Brain microvascular endothelial cell (primary cell): ENCODE measurements around the gene RALGAPA2.
A peak's percentile ranks its signal among the peaks of the same experiment; 100 is the strongest.

Source experiments
- DNase-seq: peaks from one replicate; pipeline ENCODE4 v3.0.0-alpha.2; 2020
- H3K27ac ChIP-seq: fragments of 250-450 bp; sonication (Bioruptor Pico); 2 replicates; pipeline ENCODE4 v1.5.1; 2020; ENCODE audit warnings: mild to moderate bottlenecking, moderate library complexity
- H3K27me3 ChIP-seq: fragments of 250-450 bp; sonication (Bioruptor Pico); replicated peaks from 2 replicates; pipeline ENCODE4 v1.5.1; 2020; ENCODE audit warnings: mild to moderate bottlenecking
- H3K36me3 ChIP-seq: fragments of 250-450 bp; sonication (Bioruptor Pico); replicated peaks from 2 replicates; pipeline ENCODE4 v1.5.1; 2020; ENCODE audit warnings: mild to moderate bottlenecking
- H3K4me3 ChIP-seq: 2 replicates; pipeline ENCODE4 v1.5.1; 2011; ENCODE audit warnings: low read depth, mild to moderate bottlenecking, control low read depth, low read length, moderate library complexity
- in situ Hi-C: cut with HindIII; loops from 2 replicates; pipeline ENCODE4 v1.10.0; 2017; ENCODE audit warnings: low sequenced_read_pairs, low pct_ligation_motif_present
- TF ChIP-seq, protein P1 (sequence below): IDR thresholded peaks from 2 replicates; pipeline ENCODE4 v1.5.1; 2011; ENCODE audit warnings: low read depth, mild to moderate bottlenecking, moderate library complexity, low read length, control low read depth, inconsistent platforms; ENCODE audit errors: missing control alignments

The RALGAPA2 gene

DNA sequence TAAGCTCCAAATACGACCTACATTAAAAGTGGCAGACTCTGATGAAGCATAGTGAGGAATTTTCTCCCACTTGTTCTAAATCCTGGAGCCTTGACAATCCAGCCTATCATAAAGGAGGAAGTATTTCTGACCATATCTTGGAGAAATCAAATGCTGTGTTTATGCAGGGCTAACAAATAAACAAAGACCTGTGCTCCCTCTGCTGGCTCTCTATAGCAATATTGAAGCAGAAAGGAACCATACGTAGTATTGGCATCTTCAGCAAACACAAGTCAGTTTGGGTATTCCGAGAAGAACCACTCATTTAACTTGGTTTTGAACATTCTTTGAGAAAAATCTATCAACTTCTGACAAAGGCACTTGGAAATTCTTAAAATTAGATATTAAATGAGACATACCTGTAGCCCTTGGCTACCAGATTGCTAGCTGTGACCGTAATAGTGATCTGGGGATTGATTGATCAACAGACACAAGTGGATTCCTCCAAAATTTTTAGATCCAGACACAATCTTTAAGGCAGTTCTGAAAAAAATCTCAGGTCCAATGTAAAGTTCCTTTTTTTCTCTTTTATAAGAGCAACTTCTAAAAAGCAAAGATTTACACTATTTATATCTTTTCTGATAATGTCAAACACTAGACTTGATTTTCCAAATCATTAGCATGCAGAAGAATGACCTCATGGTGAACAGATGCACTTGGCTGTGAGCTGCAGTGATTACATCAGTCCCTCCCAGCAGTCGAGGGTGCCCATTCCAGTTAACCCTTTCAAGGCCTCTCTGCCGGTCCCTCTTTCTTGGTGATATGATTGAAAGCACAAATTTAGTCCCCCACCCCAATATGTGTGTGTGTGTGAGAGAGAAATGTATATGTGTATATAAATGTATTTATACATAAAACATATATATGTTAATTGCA is 304.3 kb downstream of the RALGAPA2 start:
- H3K27ac ChIP-seq: no peak overlapping the region
- H3K36me3 ChIP-seq: no peaks in the 10 kb centered on the region
- TF ChIP-seq, protein P1, sequence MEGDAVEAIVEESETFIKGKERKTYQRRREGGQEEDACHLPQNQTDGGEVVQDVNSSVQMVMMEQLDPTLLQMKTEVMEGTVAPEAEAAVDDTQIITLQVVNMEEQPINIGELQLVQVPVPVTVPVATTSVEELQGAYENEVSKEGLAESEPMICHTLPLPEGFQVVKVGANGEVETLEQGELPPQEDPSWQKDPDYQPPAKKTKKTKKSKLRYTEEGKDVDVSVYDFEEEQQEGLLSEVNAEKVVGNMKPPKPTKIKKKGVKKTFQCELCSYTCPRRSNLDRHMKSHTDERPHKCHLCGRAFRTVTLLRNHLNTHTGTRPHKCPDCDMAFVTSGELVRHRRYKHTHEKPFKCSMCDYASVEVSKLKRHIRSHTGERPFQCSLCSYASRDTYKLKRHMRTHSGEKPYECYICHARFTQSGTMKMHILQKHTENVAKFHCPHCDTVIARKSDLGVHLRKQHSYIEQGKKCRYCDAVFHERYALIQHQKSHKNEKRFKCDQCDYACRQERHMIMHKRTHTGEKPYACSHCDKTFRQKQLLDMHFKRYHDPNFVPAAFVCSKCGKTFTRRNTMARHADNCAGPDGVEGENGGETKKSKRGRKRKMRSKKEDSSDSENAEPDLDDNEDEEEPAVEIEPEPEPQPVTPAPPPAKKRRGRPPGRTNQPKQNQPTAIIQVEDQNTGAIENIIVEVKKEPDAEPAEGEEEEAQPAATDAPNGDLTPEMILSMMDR: peak; percentile 30
- in situ Hi-C loops: no loop called here
- H3K27me3 ChIP-seq: no peaks in the 10 kb centered on the region
- no peak for DNase-seq
- H3K4me3 ChIP-seq: no peak overlapping the region

DNA sequence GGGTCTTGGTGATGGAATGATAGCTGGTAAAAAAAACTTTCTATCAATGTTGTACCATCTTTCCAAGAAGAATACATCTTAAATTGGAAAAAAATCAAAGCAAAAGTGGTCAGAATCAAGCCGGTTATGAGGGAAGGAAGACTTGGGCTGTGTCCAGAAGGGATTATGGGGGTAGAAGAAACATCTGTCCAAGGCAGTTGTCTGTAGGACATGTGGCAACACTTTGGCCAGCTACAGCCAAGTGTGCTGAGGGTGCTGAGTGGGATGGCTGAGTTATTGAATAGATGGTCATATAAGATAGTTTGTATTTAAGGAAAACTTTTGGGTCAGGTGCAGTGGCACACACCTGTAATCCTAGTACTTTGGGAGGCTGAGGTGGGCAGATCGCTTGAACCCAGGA is 306.1 kb downstream of the RALGAPA2 start:
- in situ Hi-C loops: no loop called here
- DNase-seq: no peak
- Histone ChIP-seq H3K36me3 (no peaks in the 10 kb centered on the region), H3K27ac (no peak overlapping the region), H3K4me3 (no peak overlapping the region), H3K27me3 (no peaks in the 10 kb centered on the region)
- TF ChIP-seq, protein P1: no peak

DNA sequence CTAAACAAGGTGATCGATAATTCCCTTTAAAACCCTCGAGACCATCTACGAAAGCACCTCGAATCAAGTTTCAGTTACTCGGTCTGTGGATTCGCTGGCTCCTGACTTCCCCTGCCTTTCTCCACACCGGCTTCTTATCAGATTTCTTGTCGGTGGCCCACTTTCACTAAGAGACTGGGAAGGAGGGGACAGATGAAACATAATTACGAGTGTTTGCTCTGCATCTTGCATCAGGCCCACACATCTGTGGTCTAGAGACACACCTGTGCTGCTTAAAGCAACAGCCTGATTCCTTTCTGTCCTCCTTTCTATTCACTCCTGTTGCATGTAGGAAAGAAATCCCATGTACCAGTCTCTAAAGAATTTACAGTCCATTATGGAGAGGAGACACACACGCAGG is 306.8 kb downstream of the RALGAPA2 start:
- in situ Hi-C loops: no loop called here
- no peak for DNase-seq
- no peak overlapping the region for H3K4me3 ChIP-seq
- no peaks in the 10 kb centered on the region for H3K27me3 ChIP-seq
- H3K36me3 ChIP-seq: no peaks in the 10 kb centered on the region
- H3K27ac ChIP-seq: no peak overlapping the region
- TF ChIP-seq, protein P1: no peak

DNA sequence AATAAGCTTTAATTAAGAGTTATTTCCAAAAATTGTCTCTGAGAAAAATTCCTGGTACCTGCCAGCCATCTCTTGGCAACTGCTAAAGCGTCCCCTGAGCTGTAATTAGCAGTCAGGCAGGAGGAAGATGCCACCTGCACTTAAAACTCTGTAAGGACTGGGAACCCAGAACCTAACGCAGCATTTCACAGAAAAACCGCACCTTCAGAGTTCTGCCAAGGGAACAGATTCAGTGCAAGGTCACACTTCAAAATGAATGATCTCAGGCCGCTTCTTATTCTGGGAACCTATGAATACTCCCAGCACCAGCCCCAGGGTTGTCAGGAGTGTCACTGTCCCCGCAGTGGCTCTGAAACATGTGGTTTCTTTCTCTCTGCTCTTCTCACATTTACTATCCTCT is 307.8 kb downstream of the RALGAPA2 start:
- Histone ChIP-seq H3K4me3 (no peak overlapping the region), H3K36me3 (no peaks in the 10 kb centered on the region), H3K27ac (no peak overlapping the region), H3K27me3 (no peaks in the 10 kb centered on the region)
- TF ChIP-seq, protein P1: no peak
- in situ Hi-C loops: no loop called here
- DNase-seq: no peak

DNA sequence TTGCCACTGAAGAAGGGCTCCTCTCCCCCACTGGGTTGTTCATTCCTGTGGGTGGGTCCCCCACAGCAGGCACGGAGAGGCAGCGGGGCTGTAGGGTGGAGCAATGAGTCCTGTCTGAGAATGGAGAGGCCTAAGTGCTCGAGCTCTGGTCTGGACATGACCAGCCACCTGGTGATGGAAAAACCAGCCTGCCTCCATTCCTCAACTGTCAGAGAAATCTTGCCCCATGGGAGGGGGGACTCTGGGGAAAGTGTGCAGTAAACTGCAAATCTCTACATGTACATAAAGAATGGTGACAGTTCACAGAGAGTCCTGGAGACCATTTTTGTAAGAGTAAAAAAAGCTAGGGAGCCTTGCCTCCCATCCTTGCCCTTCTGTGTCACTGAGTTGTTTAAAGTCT is 310.5 kb downstream of the RALGAPA2 start:
- TF ChIP-seq, protein P1: no peak
- in situ Hi-C loops: no loop called here
- H3K27ac ChIP-seq: no peak overlapping the region
- no peak overlapping the region for H3K4me3 ChIP-seq
- DNase-seq: no peak
- no peaks in the 10 kb centered on the region for H3K36me3 ChIP-seq
- no peaks in the 10 kb centered on the region for H3K27me3 ChIP-seq
